Measurements from ENCODE around the gene SGO2.

The SGO2 gene

GRCh38 chr2:200622106-200622505, 96.1 kb downstream of the SGO2 start:
- no peak overlapping the region for H3K14ac ChIP-seq (ENCODE audit: low read length)
- H4K91ac ChIP-seq (ENCODE audit: low read depth, low read length) = no peak overlapping the region
- no peak overlapping the region for H2BK5ac ChIP-seq (ENCODE audit: low read depth, low read length, poor library complexity)
- no peaks in the 10 kb centered on the region for H3K36me3 ChIP-seq (ENCODE audit: control insufficient read depth in 1 of 2, insufficient read depth in 2 of 2, low read length in 2 of 2)
- no peaks in the 10 kb centered on the region for H3K79me2 ChIP-seq (ENCODE audit: control insufficient read depth, insufficient read depth, low read length, poor library complexity)
- H3K18ac ChIP-seq (ENCODE audit: low read length) = no peak overlapping the region
- H3K4ac ChIP-seq (ENCODE audit: low read depth, low read length) = no peak overlapping the region
- no peak overlapping the region for H2AFZ ChIP-seq (ENCODE audit: insufficient read depth, low read length, poor library complexity)
- H3K4me2 ChIP-seq (ENCODE audit: low read length) = no peak overlapping the region
- H2BK12ac ChIP-seq (ENCODE audit: low read length) = no peak overlapping the region
- H3K27me3 ChIP-seq (ENCODE audit: insufficient read depth, low read length) = no peaks in the 10 kb centered on the region
- H3K9me3 ChIP-seq (ENCODE audit: insufficient read depth, low read depth, low read length) = no peaks in the 10 kb centered on the region
- WGBS (ENCODE audit: extremely low coverage, insufficient coverage, insufficient read length) = no CpG with 5 or more reads among the region's 1 CpG
- no peak overlapping the region for H3K9ac ChIP-seq (ENCODE audit: low read length)
- no peak overlapping the region for H3K4me3 ChIP-seq (ENCODE audit: low read depth, low read length)
- no peak overlapping the region for H4K8ac ChIP-seq (ENCODE audit: low read depth, low read length)
- no peak for DNase-seq
- H2AK5ac ChIP-seq (ENCODE audit: low read length) = no peak overlapping the region
- no peak overlapping the region for H3K27ac ChIP-seq (ENCODE audit: low read depth, low read length)
- no peak overlapping the region for H4K12ac ChIP-seq (ENCODE audit: low read depth, low read length)
- H3K23ac ChIP-seq (ENCODE audit: low read length) = no peak overlapping the region
- H3K79me1 ChIP-seq (ENCODE audit: low read length) = no peaks in the 10 kb centered on the region
- H3K4me1 ChIP-seq (ENCODE audit: control insufficient read depth in 1 of 2, insufficient read depth in 2 of 2, low read length in 2 of 2) = peaks cover 0 to 4% of the 10 kb centered on the region in 2 experiments
- H2BK120ac ChIP-seq (ENCODE audit: insufficient read depth, low read length, poor library complexity) = no peak overlapping the region

GRCh38 chr2:200624026-200624425, 98.0 kb downstream of the SGO2 start:
- no CpG with 5 or more reads among the region's 2 CpGs for WGBS (ENCODE audit: extremely low coverage, insufficient coverage, insufficient read length)
- Histone ChIP-seq H2AK5ac (ENCODE audit: low read length) (no peak overlapping the region), H4K8ac (ENCODE audit: low read depth, low read length) (no peak overlapping the region), H3K79me2 (ENCODE audit: control insufficient read depth, insufficient read depth, low read length, poor library complexity) (no peaks in the 10 kb centered on the region), H4K12ac (ENCODE audit: low read depth, low read length) (no peak overlapping the region), H3K27me3 (ENCODE audit: insufficient read depth, low read length) (no peaks in the 10 kb centered on the region), H2BK12ac (ENCODE audit: low read length) (no peak overlapping the region), H3K9ac (ENCODE audit: low read length) (no peak overlapping the region), H3K27ac (ENCODE audit: low read depth, low read length) (no peak overlapping the region), H3K4me2 (ENCODE audit: low read length) (no peak overlapping the region), H3K9me3 (ENCODE audit: insufficient read depth, low read depth, low read length) (no peaks in the 10 kb centered on the region), H4K91ac (ENCODE audit: low read depth, low read length) (no peak overlapping the region), H2AFZ (ENCODE audit: insufficient read depth, low read length, poor library complexity) (no peak overlapping the region), H3K79me1 (ENCODE audit: low read length) (no peaks in the 10 kb centered on the region), H3K23ac (ENCODE audit: low read length) (no peak overlapping the region), H3K36me3 (ENCODE audit: control insufficient read depth in 1 of 2, insufficient read depth in 2 of 2, low read length in 2 of 2) (no peaks in the 10 kb centered on the region), H3K14ac (ENCODE audit: low read length) (no peak overlapping the region), H3K4ac (ENCODE audit: low read depth, low read length) (no peak overlapping the region), H2BK5ac (ENCODE audit: low read depth, low read length, poor library complexity) (no peak overlapping the region), H2BK120ac (ENCODE audit: insufficient read depth, low read length, poor library complexity) (no peak overlapping the region), H3K18ac (ENCODE audit: low read length) (no peak overlapping the region), H3K4me1 (ENCODE audit: control insufficient read depth in 1 of 2, insufficient read depth in 2 of 2, low read length in 2 of 2) (peaks cover 2 to 7% of the 10 kb centered on the region in 2 experiments), H3K4me3 (ENCODE audit: low read depth, low read length) (no peak overlapping the region)
- no peak for DNase-seq

- no peak overlapping the region for H2AFZ ChIP-seq (ENCODE audit: insufficient read depth, low read length, poor library complexity)
- H3K18ac ChIP-seq (ENCODE audit: low read length) = no peak overlapping the region
- no peaks in the 10 kb centered on the region for H3K9me3 ChIP-seq (ENCODE audit: insufficient read depth, low read depth, low read length)
- H3K4me2 ChIP-seq (ENCODE audit: low read length) = no peak overlapping the region
- H2BK12ac ChIP-seq (ENCODE audit: low read length) = no peak overlapping the region
- H3K27me3 ChIP-seq (ENCODE audit: insufficient read depth, low read length) = no peaks in the 10 kb centered on the region
- WGBS (ENCODE audit: extremely low coverage, insufficient coverage, insufficient read length) = no CpG with 5 or more reads among the region's 3 CpGs
- no peak overlapping the region for H2BK120ac ChIP-seq (ENCODE audit: insufficient read depth, low read length, poor library complexity)
- H3K79me1 ChIP-seq (ENCODE audit: low read length) = no peaks in the 10 kb centered on the region
- no peak overlapping the region for H4K12ac ChIP-seq (ENCODE audit: low read depth, low read length)
- H3K79me2 ChIP-seq (ENCODE audit: control insufficient read depth, insufficient read depth, low read length, poor library complexity) = no peaks in the 10 kb centered on the region
- H3K14ac ChIP-seq (ENCODE audit: low read length) = no peak overlapping the region
- no peak overlapping the region for H3K9ac ChIP-seq (ENCODE audit: low read length)
- no peak for DNase-seq
- no peak overlapping the region for H2AK5ac ChIP-seq (ENCODE audit: low read length)
- peaks cover 2 to 7% of the 10 kb centered on the region in 2 experiments for H3K4me1 ChIP-seq (ENCODE audit: control insufficient read depth in 1 of 2, insufficient read depth in 2 of 2, low read length in 2 of 2)
- no peak overlapping the region for H3K4me3 ChIP-seq (ENCODE audit: low read depth, low read length)
- no peak overlapping the region for H3K23ac ChIP-seq (ENCODE audit: low read length)
- no peak overlapping the region for H4K8ac ChIP-seq (ENCODE audit: low read depth, low read length)
- no peak overlapping the region for H3K4ac ChIP-seq (ENCODE audit: low read depth, low read length)
- no peak overlapping the region for H2BK5ac ChIP-seq (ENCODE audit: low read depth, low read length, poor library complexity)
- no peak overlapping the region for H4K91ac ChIP-seq (ENCODE audit: low read depth, low read length)
- no peak overlapping the region for H3K27ac ChIP-seq (ENCODE audit: low read depth, low read length)
- no peaks in the 10 kb centered on the region for H3K36me3 ChIP-seq (ENCODE audit: control insufficient read depth in 1 of 2, insufficient read depth in 2 of 2, low read length in 2 of 2)
Measured at GRCh38 chr2:200624658-200625057, 98.7 kb downstream of the SGO2 start.

- no CpG with 5 or more reads among the region's 2 CpGs for WGBS (ENCODE audit: extremely low coverage, insufficient coverage, insufficient read length)
- Histone ChIP-seq H3K27ac (ENCODE audit: low read depth, low read length) (no peak overlapping the region), H3K23ac (ENCODE audit: low read length) (no peak overlapping the region), H3K36me3 (ENCODE audit: control insufficient read depth in 1 of 2, insufficient read depth in 2 of 2, low read length in 2 of 2) (no peaks in the 10 kb centered on the region), H3K79me2 (ENCODE audit: control insufficient read depth, insufficient read depth, low read length, poor library complexity) (no peaks in the 10 kb centered on the region), H3K9ac (ENCODE audit: low read length) (no peak overlapping the region), H4K91ac (ENCODE audit: low read depth, low read length) (no peak overlapping the region), H3K9me3 (ENCODE audit: insufficient read depth, low read depth, low read length) (no peaks in the 10 kb centered on the region), H4K12ac (ENCODE audit: low read depth, low read length) (no peak overlapping the region), H2BK12ac (ENCODE audit: low read length) (no peak overlapping the region), H3K4me3 (ENCODE audit: low read depth, low read length) (no peak overlapping the region), H4K8ac (ENCODE audit: low read depth, low read length) (no peak overlapping the region), H3K79me1 (ENCODE audit: low read length) (no peaks in the 10 kb centered on the region), H3K18ac (ENCODE audit: low read length) (no peak overlapping the region), H3K27me3 (ENCODE audit: insufficient read depth, low read length) (no peaks in the 10 kb centered on the region), H2BK5ac (ENCODE audit: low read depth, low read length, poor library complexity) (no peak overlapping the region), H3K4me1 (ENCODE audit: control insufficient read depth in 1 of 2, insufficient read depth in 2 of 2, low read length in 2 of 2) (peaks cover 2 to 7% of the 10 kb centered on the region in 2 experiments), H3K4ac (ENCODE audit: low read depth, low read length) (no peak overlapping the region), H2AK5ac (ENCODE audit: low read length) (no peak overlapping the region), H2AFZ (ENCODE audit: insufficient read depth, low read length, poor library complexity) (no peak overlapping the region), H3K4me2 (ENCODE audit: low read length) (no peak overlapping the region), H3K14ac (ENCODE audit: low read length) (no peak overlapping the region), H2BK120ac (ENCODE audit: insufficient read depth, low read length, poor library complexity) (no peak overlapping the region)
- DNase-seq = no peak
Measured at GRCh38 chr2:200625282-200625681, 99.3 kb downstream of the SGO2 start.

All from trophoblast cell (in vitro differentiated cells and primary cell).